Retinal pigment epithelial cell (primary cell): ENCODE results near the gene IL1RAPL1.

Source experiments
- DNase-seq: peaks from one replicate; pipeline ENCODE4 v3.0.0-alpha.2; 2010; ENCODE audit warnings: low read depth
- H3K4me3 ChIP-seq: 2 replicates; pipeline ENCODE4 v1.5.1; 2011; ENCODE audit warnings: mild to moderate bottlenecking, low read length, control low read depth, moderate library complexity
- CTCF ChIP-seq: conservative IDR thresholded peaks from 2 replicates; pipeline ENCODE4 v1.5.1; 2011; ENCODE audit warnings: low read depth, low read length, control low read depth, inconsistent platforms

IL1RAPL1 gene

GRCh38 chrX:29862126-29862677 lies 1275.0 kb downstream of the IL1RAPL1 start:
- DNase-seq: no peak

GRCh38 chrX:29867971-29868370 lies 1280.7 kb downstream of the IL1RAPL1 start:
- no peak overlapping the region for H3K4me3 ChIP-seq
- no peak for DNase-seq
- no peak for TF ChIP-seq CTCF

More at GRCh38 chrX:29862126-29862677, 1275.0 kb downstream of the IL1RAPL1 start:
- TF ChIP-seq CTCF: no peak
- no peak overlapping the region for H3K4me3 ChIP-seq

GRCh38 chrX:29869837-29870236 lies 1282.6 kb downstream of the IL1RAPL1 start:
- no peak for TF ChIP-seq CTCF
- no peak overlapping the region for H3K4me3 ChIP-seq

GRCh38 chrX:29870608-29871007 lies 1283.4 kb downstream of the IL1RAPL1 start:
- H3K4me3 ChIP-seq: no peak overlapping the region
- DNase-seq: no peak
- no peak for TF ChIP-seq CTCF

More at GRCh38 chrX:29869837-29870236, 1282.6 kb downstream of the IL1RAPL1 start:
- DNase-seq: no peak

GRCh38 chrX:29872831-29873230 lies 1285.6 kb downstream of the IL1RAPL1 start:
- no peak overlapping the region for H3K4me3 ChIP-seq
- TF ChIP-seq CTCF: no peak
- DNase-seq: no peak

GRCh38 chrX:29876733-29877132 lies 1289.5 kb downstream of the IL1RAPL1 start:
- TF ChIP-seq CTCF: no peak
- no peak overlapping the region for H3K4me3 ChIP-seq
- DNase-seq: no peak

- H3K4me3 ChIP-seq: no peak overlapping the region
- no peak for TF ChIP-seq CTCF
- DNase-seq: no peak
Observed at GRCh38 chrX:29880977-29881376, 1293.7 kb downstream of the IL1RAPL1 start.
